ENCODE data around the gene IGSF21.

GRCh38 chr1:18191481-18192155 is 84.0 kb downstream of the IGSF21 start:
- TF ChIP-seq CTCF (IDR thresholded peaks at IDR 0.05) = no peak
- TF ChIP-seq POLR2A (IDR thresholded peaks at IDR 0.05) = no peak
